Transverse colon (tissue), 4 donors: ENCODE measurements around the gene PKN1. TPM values are rescaled to one million over a fixed set of nuclear protein-coding genes. Genes with fewer than 3 reads are reported as not detected.

Experiments
- DNase-seq: peaks from one replicate; pipeline ENCODE4 v3.0.0-alpha.2; 2019
- H3K27ac ChIP-seq, 4 donors: fragments of 200-600 bp; sonication (generic); 2 replicates each; pipeline ENCODE4 v1.5.1; 2016 to 2018; ENCODE audit warnings: inconsistent platforms in 4 of 4
- H3K27me3 ChIP-seq: fragments of 200-600 bp; sonication (generic); 2 replicates; pipeline ENCODE4 v1.5.1; 2017; ENCODE audit warnings: inconsistent platforms
- H3K36me3 ChIP-seq, 4 donors: fragments of 200-600 bp; sonication (generic); 2 replicates each; pipeline ENCODE4 v1.5.1; 2017 to 2019; ENCODE audit warnings: inconsistent platforms in 4 of 4
- H3K4me1 ChIP-seq, 4 donors: fragments of 200-600 bp; sonication (generic); 2 replicates each; pipeline ENCODE4 v1.5.1; 2017 to 2020; ENCODE audit warnings: inconsistent platforms in 4 of 4
- H3K4me3 ChIP-seq, 4 donors: fragments of 200-600 bp; sonication (generic); 1 replicate in 1 of 4; 2 replicates in 3 of 4; pipeline versions ENCODE4 v1.5.1 to v1.6.1; 2017 to 2019; ENCODE audit warnings: inconsistent platforms in 4 of 4
- H3K9me3 ChIP-seq, 2 donors: fragments of 200-600 bp; sonication (generic); 2 replicates each; pipeline ENCODE4 v1.5.1; 2017 to 2019; ENCODE audit warnings: inconsistent platforms in 2 of 2
- CTCF ChIP-seq, 5 experiments: fragments of 200-600 bp in 3 of 5; fragments of 450-650 bp in 2 of 5; sonication (generic) in 3 of 5; IDR thresholded peaks; 1 replicate in 2 of 5; 2 replicates in 3 of 5; pipeline ENCODE4 v1.5.1; 2016 to 2017; ENCODE audit warnings: antibody characterized with exemption in 5 of 5, inconsistent platforms in 3 of 5, mild to moderate bottlenecking in 2 of 5, moderate library complexity in 1 of 5
- EP300 ChIP-seq: sonication (generic); formaldehyde crosslinking; IDR thresholded peaks from one replicate; pipeline ENCODE4 v1.6.1; 2017; ENCODE audit warnings: antibody characterized with exemption, low read depth
- POLR2A ChIP-seq: fragments of 450-650 bp; IDR thresholded peaks from one replicate; pipeline ENCODE4 v1.6.1; 2016; ENCODE audit warnings: antibody characterized with exemption, mild to moderate bottlenecking, moderate library complexity
- POLR2AphosphoS5 ChIP-seq, 3 donors: sonication (generic); formaldehyde crosslinking; IDR thresholded peaks; one replicate each; pipeline ENCODE4 v1.6.1; 2016; ENCODE audit warnings: antibody characterized with exemption in 3 of 3
- WGBS, 2 donors: methylation state at CpG; one replicate each; pipeline ENCODE4 v1.1.5; 2018; ENCODE audit warnings: low coverage in 1 of 2; 5-methylcytosine and 5-hydroxymethylcytosine counted together
- in situ Hi-C, 4 donors: fragments of 200-750 bp; cut with MboI; loops; one replicate each; pipeline versions ENCODE4 v1.15.0 to v1.15.1; 2017; ENCODE audit warnings: low sequenced_read_pairs in 3 of 4, low pct_ligation_motif_present in 1 of 4, low pct_unique_long_range_greater_than_20kb in 1 of 4
- intact Hi-C: fragments of 100-400 bp; cut with DNase I; formaldehyde crosslinking; loops from one replicate; pipeline ENCODE4 v1.15.1; 2023; ENCODE audit warnings: low total_unique reads
- total RNA-seq, 4 donors: library from RNA; depleted of rRNA; stranded (reverse); fragments of >200 nt; gene quantifications; one replicate each; pipeline ENCODE4 v1.1.0, GENCODE V29; 2016

The PKN1 gene
- total RNA-seq, 4 donors from 2014 or later: 29.1 to 129 (median 55.0) TPM

- Histone ChIP-seq H3K4me1 (peaks cover 12 to 26% (median 24%) of the 10 kb centered on the region in 4 donors), H3K4me3 (peak overlapping the region in 1 of 4 donors; percentile 30), H3K9me3 (no peaks in the 10 kb centered on the region), H3K36me3 (peaks cover 0 to 64% (median 30%) of the 10 kb centered on the region in 4 donors), H3K27me3 (no peaks in the 10 kb centered on the region), H3K27ac (peak overlapping the region; percentile 72 to 78 (median 76))
- intact Hi-C loops (loop anchor here (10.0 kb wide), 1 partner anchor 51 kb away; no protein-coding TSS in a partner anchor), in situ Hi-C loops (no loop called here)
- WGBS, 2 donors: 49% methylated on average over 48 of the region's 61 CpGs; no CpG with 5 or more reads in 1 of the 2 donors
- peak; percentile 87 for DNase-seq
- TF ChIP-seq EP300 (no peak), POLR2AphosphoS5 (IDR thresholded peaks at IDR 0.05) (peak in 2 of 3 donors; percentile 57 to 64), POLR2A (peak; percentile 15), CTCF (IDR thresholded peaks at IDR 0.05) (peak; percentile 86 to 96 (median 92))
These were observed 27.1 kb upstream of the PKN1 start for GRCh38 chr19:14405758-14406644.

GRCh38 chr19:14406645-14407401 is 26.3 kb upstream of the PKN1 start:
- no peak for TF ChIP-seq EP300
- H3K4me1 ChIP-seq: peaks cover 12 to 26% (median 24%) of the 10 kb centered on the region in 4 donors
- WGBS, 2 donors: 92 to 93% methylated on average over 16 to 27 of the region's 27 CpGs

GRCh38 chr19:14407605-14408484 is 25.3 kb upstream of the PKN1 start:
- peak; percentile 87 for DNase-seq
- H3K9me3 ChIP-seq: no peaks in the 10 kb centered on the region
- 39 to 57% methylated on average over 2 to 20 of the region's 20 CpGs for WGBS, 2 donors
- H3K27ac ChIP-seq: peak overlapping the region; percentile 68 to 77 (median 74)
- in situ Hi-C loops (no loop called here), intact Hi-C loops (loop anchor here (10.0 kb wide), 1 partner anchor 53 kb away; no protein-coding TSS in a partner anchor)
- H3K4me3 ChIP-seq: no peak overlapping the region
- TF ChIP-seq EP300 (no peak), POLR2A (peak; percentile 32), POLR2AphosphoS5 (IDR thresholded peaks at IDR 0.05) (peak in 2 of 3 donors; percentile 75 to 77), CTCF (IDR thresholded peaks at IDR 0.05) (no peak)
- H3K27me3 ChIP-seq: no peaks in the 10 kb centered on the region
- H3K4me1 ChIP-seq: peaks cover 12 to 34% (median 24%) of the 10 kb centered on the region in 4 donors
- peaks cover 0 to 56% (median 30%) of the 10 kb centered on the region in 4 donors for H3K36me3 ChIP-seq

More at GRCh38 chr19:14406645-14407401, 26.3 kb upstream of the PKN1 start:
- Histone ChIP-seq H3K9me3 (no peaks in the 10 kb centered on the region), H3K4me3 (no peak overlapping the region), H3K27me3 (no peaks in the 10 kb centered on the region), H3K36me3 (peaks cover 0 to 61% (median 28%) of the 10 kb centered on the region in 4 donors), H3K27ac (peak overlapping the region; percentile 72 to 78 (median 76))
- DNase-seq: no peak
- in situ Hi-C loops (no loop called here), intact Hi-C loops (loop anchor here (10.0 kb wide), 1 partner anchor 52 kb away; no protein-coding TSS in a partner anchor)
